HEK293 (cell line): ENCODE results near the gene CENPV.

ENCODE experiments used
- BCL11B ChIP-seq: fragments of 450-650 bp; formaldehyde crosslinking; IDR thresholded peaks from 2 replicates; pipeline ENCODE4 v1.5.1; 2016; ENCODE audit warnings: low read depth, missing biosample characterization, missing genetic modification characterization
- MZF1 ChIP-seq: fragments of 450-650 bp; formaldehyde crosslinking; IDR thresholded peaks from 2 replicates; pipeline ENCODE4 v1.5.1; 2017; ENCODE audit warnings: missing biosample characterization, missing genetic modification characterization, borderline replicate concordance
- REPIN1 ChIP-seq: fragments of 450-650 bp; formaldehyde crosslinking; IDR thresholded peaks from 2 replicates; pipeline ENCODE4 v1.5.1; 2017; ENCODE audit warnings: missing biosample characterization, missing genetic modification characterization, low read depth
- SCRT1 ChIP-seq: fragments of 450-650 bp; formaldehyde crosslinking; IDR thresholded peaks from 2 replicates; pipeline ENCODE4 v1.5.1; 2016; ENCODE audit warnings: missing biosample characterization, missing genetic modification characterization, borderline replicate concordance
- ZBTB17 ChIP-seq: fragments of 450-650 bp; formaldehyde crosslinking; IDR thresholded peaks from 2 replicates; pipeline ENCODE4 v1.5.1; 2016; ENCODE audit warnings: missing biosample characterization, missing genetic modification characterization
- ZFHX2 ChIP-seq: fragments of 450-650 bp; formaldehyde crosslinking; conservative IDR thresholded peaks from 2 replicates; pipeline ENCODE4 v1.5.1; 2016; ENCODE audit warnings: missing biosample characterization, missing genetic modification characterization
- ZNF10 ChIP-seq: fragments of 450-650 bp; formaldehyde crosslinking; IDR thresholded peaks from 2 replicates; pipeline ENCODE4 v1.5.1; 2017; ENCODE audit warnings: missing biosample characterization, missing genetic modification characterization
- ZNF114 ChIP-seq: fragments of 450-650 bp; formaldehyde crosslinking; IDR thresholded peaks from 2 replicates; pipeline ENCODE4 v1.5.0; 2017; ENCODE audit warnings: missing biosample characterization, missing genetic modification characterization
- ZNF132 ChIP-seq: fragments of 450-650 bp; formaldehyde crosslinking; IDR thresholded peaks from 2 replicates; pipeline ENCODE4 v1.5.1; 2017; ENCODE audit warnings: missing biosample characterization, missing genetic modification characterization, borderline replicate concordance
- ZNF202 ChIP-seq: fragments of 450-650 bp; formaldehyde crosslinking; IDR thresholded peaks from 2 replicates; pipeline ENCODE4 v1.5.1; 2016; ENCODE audit warnings: missing biosample characterization, missing genetic modification characterization, borderline replicate concordance
- ZNF266 ChIP-seq: fragments of 450-650 bp; formaldehyde crosslinking; IDR thresholded peaks from 2 replicates; pipeline ENCODE4 v1.5.1; 2016; ENCODE audit warnings: missing biosample characterization, missing genetic modification characterization, low read depth
- ZNF280D ChIP-seq: fragments of 450-650 bp; formaldehyde crosslinking; IDR thresholded peaks from 2 replicates; pipeline ENCODE4 v1.5.1; 2016; ENCODE audit warnings: missing biosample characterization, missing genetic modification characterization
- ZNF510 ChIP-seq: fragments of 450-650 bp; formaldehyde crosslinking; IDR thresholded peaks from 2 replicates; pipeline ENCODE4 v1.5.1; 2018; ENCODE audit warnings: mild to moderate bottlenecking, missing genetic modification characterization, missing biosample characterization; ENCODE audit not compliant: insufficient replicate concordance
- ZNF561 ChIP-seq: fragments of 450-650 bp; IDR thresholded peaks from 2 replicates; pipeline ENCODE4 v1.5.1; 2018; ENCODE audit warnings: missing biosample characterization, missing genetic modification characterization, borderline replicate concordance
- ZNF610 ChIP-seq: fragments of 450-650 bp; formaldehyde crosslinking; IDR thresholded peaks from 2 replicates; pipeline ENCODE4 v1.5.1; 2016; ENCODE audit warnings: missing biosample characterization, missing genetic modification characterization, borderline replicate concordance
- ZNF701 ChIP-seq: fragments of 450-650 bp; formaldehyde crosslinking; IDR thresholded peaks from 2 replicates; pipeline ENCODE4 v1.5.1; 2016; ENCODE audit warnings: missing biosample characterization, missing genetic modification characterization
- ZNF792 ChIP-seq: fragments of 450-650 bp; formaldehyde crosslinking; IDR thresholded peaks from 2 replicates; pipeline ENCODE4 v1.5.1; 2016; ENCODE audit warnings: missing biosample characterization, missing genetic modification characterization
- ZNF837 ChIP-seq: fragments of 450-650 bp; formaldehyde crosslinking; IDR thresholded peaks from 2 replicates; pipeline ENCODE4 v1.5.1; 2016; ENCODE audit warnings: missing biosample characterization, missing genetic modification characterization
- ZSCAN18 ChIP-seq: fragments of 450-650 bp; formaldehyde crosslinking; IDR thresholded peaks from 2 replicates; pipeline ENCODE4 v1.5.1; 2016; ENCODE audit warnings: missing biosample characterization, missing genetic modification characterization
- ZSCAN30 ChIP-seq: fragments of 450-650 bp; IDR thresholded peaks from 2 replicates; pipeline ENCODE4 v1.5.1; 2018; ENCODE audit warnings: missing biosample characterization, mild to moderate bottlenecking, missing genetic modification characterization, moderate library complexity
- ZSCAN4 ChIP-seq: fragments of 450-650 bp; formaldehyde crosslinking; IDR thresholded peaks from 2 replicates; pipeline ENCODE4 v1.5.1; 2017; ENCODE audit warnings: missing biosample characterization, missing genetic modification characterization
- ZSCAN5A ChIP-seq: fragments of 450-650 bp; formaldehyde crosslinking; IDR thresholded peaks from 2 replicates; pipeline ENCODE4 v1.5.1; 2016; ENCODE audit warnings: missing biosample characterization, missing genetic modification characterization
- TF ChIP-seq, protein P1 (sequence below): sonication (generic); formaldehyde crosslinking; IDR thresholded peaks from 2 replicates; pipeline ENCODE4 v1.8.1; 2022; ENCODE audit warnings: mild to moderate bottlenecking, moderate library complexity, missing genetic modification reagents
- TF ChIP-seq, protein P2 (sequence below): fragments of 450-650 bp; formaldehyde crosslinking; IDR thresholded peaks from 2 replicates; pipeline ENCODE4 v1.5.1; 2017; ENCODE audit warnings: missing biosample characterization, mild to moderate bottlenecking, missing genetic modification characterization, moderate library complexity
- TF ChIP-seq, protein P3 (sequence below): IDR thresholded peaks from 2 replicates; pipeline ENCODE4 v1.6.1; 2011; ENCODE audit warnings: mild to moderate bottlenecking, low read depth, low read length, borderline replicate concordance
- TF ChIP-seq, protein P4 (sequence below): fragments of 450-650 bp; formaldehyde crosslinking; IDR thresholded peaks from 2 replicates; pipeline ENCODE4 v1.5.1; 2016; ENCODE audit warnings: missing biosample characterization, missing genetic modification characterization

Gene CENPV

GRCh38 chr17:16353317-16354174 is at the start of gene CENPV (continued):
- TF ChIP-seq ZNF837 (tag by site-specific recombination): no peak
- TF ChIP-seq ZNF561: 0 out of 2 replicates have a peak, but pooled peaks have one; percentile 31
- no peak for TF ChIP-seq ZNF280D (tag by site-specific recombination)
- TF ChIP-seq ZNF266 (tag by site-specific recombination): no peak
- TF ChIP-seq, protein P1, sequence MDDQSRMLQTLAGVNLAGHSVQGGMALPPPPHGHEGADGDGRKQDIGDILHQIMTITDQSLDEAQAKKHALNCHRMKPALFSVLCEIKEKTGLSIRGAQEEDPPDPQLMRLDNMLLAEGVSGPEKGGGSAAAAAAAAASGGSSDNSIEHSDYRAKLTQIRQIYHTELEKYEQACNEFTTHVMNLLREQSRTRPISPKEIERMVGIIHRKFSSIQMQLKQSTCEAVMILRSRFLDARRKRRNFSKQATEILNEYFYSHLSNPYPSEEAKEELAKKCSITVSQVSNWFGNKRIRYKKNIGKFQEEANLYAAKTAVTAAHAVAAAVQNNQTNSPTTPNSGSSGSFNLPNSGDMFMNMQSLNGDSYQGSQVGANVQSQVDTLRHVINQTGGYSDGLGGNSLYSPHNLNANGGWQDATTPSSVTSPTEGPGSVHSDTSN (CRISPR knock-in tag): no peak
- no peak for TF ChIP-seq ZFHX2 (tag by site-specific recombination)
- peak; percentile 44; the same call in 1 of the 2 replicates for TF ChIP-seq ZBTB17 (tag by site-specific recombination)
- TF ChIP-seq ZNF701 (tag by site-specific recombination): no peak
- no peak for TF ChIP-seq BCL11B (tag by site-specific recombination)
- no peak for TF ChIP-seq ZNF610
- TF ChIP-seq, protein P2, sequence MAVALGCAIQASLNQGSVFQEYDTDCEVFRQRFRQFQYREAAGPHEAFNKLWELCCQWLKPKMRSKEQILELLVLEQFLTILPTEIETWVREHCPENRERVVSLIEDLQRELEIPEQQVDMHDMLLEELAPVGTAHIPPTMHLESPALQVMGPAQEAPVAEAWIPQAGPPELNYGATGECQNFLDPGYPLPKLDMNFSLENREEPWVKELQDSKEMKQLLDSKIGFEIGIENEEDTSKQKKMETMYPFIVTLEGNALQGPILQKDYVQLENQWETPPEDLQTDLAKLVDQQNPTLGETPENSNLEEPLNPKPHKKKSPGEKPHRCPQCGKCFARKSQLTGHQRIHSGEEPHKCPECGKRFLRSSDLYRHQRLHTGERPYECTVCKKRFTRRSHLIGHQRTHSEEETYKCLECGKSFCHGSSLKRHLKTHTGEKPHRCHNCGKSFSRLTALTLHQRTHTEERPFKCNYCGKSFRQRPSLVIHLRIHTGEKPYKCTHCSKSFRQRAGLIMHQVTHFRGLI (tag by site-specific recombination): peak; percentile 51; the same call in 1 of the 2 replicates
- TF ChIP-seq ZNF10 (tag by site-specific recombination): no peak
- TF ChIP-seq ZNF510 (tag by site-specific recombination): no peak
- 0 out of 2 replicates have a peak, but pooled peaks have one; percentile 9 for TF ChIP-seq ZSCAN30 (tag by site-specific recombination)
- TF ChIP-seq ZNF792: no peak
- TF ChIP-seq, protein P3, sequence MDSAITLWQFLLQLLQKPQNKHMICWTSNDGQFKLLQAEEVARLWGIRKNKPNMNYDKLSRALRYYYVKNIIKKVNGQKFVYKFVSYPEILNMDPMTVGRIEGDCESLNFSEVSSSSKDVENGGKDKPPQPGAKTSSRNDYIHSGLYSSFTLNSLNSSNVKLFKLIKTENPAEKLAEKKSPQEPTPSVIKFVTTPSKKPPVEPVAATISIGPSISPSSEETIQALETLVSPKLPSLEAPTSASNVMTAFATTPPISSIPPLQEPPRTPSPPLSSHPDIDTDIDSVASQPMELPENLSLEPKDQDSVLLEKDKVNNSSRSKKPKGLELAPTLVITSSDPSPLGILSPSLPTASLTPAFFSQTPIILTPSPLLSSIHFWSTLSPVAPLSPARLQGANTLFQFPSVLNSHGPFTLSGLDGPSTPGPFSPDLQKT: no peak
- no peak for TF ChIP-seq ZSCAN5A (tag by site-specific recombination)
- TF ChIP-seq ZSCAN18 (tag by site-specific recombination): no peak
- no peak for TF ChIP-seq ZNF202 (tag by site-specific recombination)
- TF ChIP-seq ZNF114 (tag by site-specific recombination): no peak
- TF ChIP-seq MZF1 (tag by site-specific recombination): no peak
- TF ChIP-seq, protein P4, sequence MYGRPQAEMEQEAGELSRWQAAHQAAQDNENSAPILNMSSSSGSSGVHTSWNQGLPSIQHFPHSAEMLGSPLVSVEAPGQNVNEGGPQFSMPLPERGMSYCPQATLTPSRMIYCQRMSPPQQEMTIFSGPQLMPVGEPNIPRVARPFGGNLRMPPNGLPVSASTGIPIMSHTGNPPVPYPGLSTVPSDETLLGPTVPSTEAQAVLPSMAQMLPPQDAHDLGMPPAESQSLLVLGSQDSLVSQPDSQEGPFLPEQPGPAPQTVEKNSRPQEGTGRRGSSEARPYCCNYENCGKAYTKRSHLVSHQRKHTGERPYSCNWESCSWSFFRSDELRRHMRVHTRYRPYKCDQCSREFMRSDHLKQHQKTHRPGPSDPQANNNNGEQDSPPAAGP: no peak
- no peak for TF ChIP-seq REPIN1
- no peak for TF ChIP-seq SCRT1 (tag by site-specific recombination)
- TF ChIP-seq ZSCAN4 (tag by site-specific recombination): no peak
- no peak for TF ChIP-seq ZNF132 (tag by site-specific recombination)
